ENCODE data around the gene RGS18. TPM values are rescaled to one million over a fixed set of nuclear protein-coding genes. Genes with fewer than 3 reads are reported as not detected.
"Not testable (repeated sequence)": the region's sequence is repeated elsewhere in the genome, so short reads cannot be mapped to it uniquely, and the experiment has no call there.

RGS18 gene
- total RNA-seq, 1 donor from 2014 or later: 3.0 TPM

DNA sequence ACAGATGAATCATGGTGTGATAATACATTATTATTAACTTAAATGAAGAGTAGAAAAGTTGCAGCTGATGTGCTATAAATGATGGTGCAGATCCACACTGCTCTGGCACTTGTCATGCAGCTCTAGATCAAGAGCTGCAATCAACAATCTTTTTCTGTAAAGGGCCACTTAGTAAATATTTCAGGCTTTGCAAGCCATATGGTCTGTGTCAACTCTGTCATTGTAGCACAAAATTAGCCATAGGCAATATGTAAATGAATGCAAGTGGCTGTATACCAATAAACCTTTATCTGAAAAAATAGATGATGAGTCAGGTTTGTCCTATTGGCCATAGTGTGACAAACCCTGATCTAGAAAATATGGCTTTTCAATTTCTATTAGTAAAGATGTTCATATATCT lies 66.6 kb downstream of the RGS18 start:
- H3K4me3 ChIP-seq: no peak overlapping the region
- TF ChIP-seq CTCF (IDR thresholded peaks at IDR 0.05): no peak
- H3K27ac ChIP-seq: no peak overlapping the region
- no peaks in the 10 kb centered on the region for H3K9me3 ChIP-seq
- DNase-seq (ENCODE audit: low spot score in 2 of 2): no peak
- H3K4me1 ChIP-seq: no peaks in the 10 kb centered on the region
- intact Hi-C loops (cut with DNase I): no loop called here
- H3K36me3 ChIP-seq: no peaks in the 10 kb centered on the region
- H3K27me3 ChIP-seq: no peaks in the 10 kb centered on the region

- DNase-seq (ENCODE audit: low spot score in 2 of 2): no peak
- Histone ChIP-seq H3K27me3 (no peaks in the 10 kb centered on the region), H3K27ac (no peak overlapping the region), H3K9me3 (no peaks in the 10 kb centered on the region), H3K4me1 (no peaks in the 10 kb centered on the region), H3K4me3 (no peak overlapping the region), H3K36me3 (no peaks in the 10 kb centered on the region)
- no peak for TF ChIP-seq CTCF (IDR thresholded peaks at IDR 0.05)
- intact Hi-C loops (cut with DNase I): no loop called here
These were observed 67.0 kb downstream of the RGS18 start for GRCh38 chr1:192225266-192225665.

DNA sequence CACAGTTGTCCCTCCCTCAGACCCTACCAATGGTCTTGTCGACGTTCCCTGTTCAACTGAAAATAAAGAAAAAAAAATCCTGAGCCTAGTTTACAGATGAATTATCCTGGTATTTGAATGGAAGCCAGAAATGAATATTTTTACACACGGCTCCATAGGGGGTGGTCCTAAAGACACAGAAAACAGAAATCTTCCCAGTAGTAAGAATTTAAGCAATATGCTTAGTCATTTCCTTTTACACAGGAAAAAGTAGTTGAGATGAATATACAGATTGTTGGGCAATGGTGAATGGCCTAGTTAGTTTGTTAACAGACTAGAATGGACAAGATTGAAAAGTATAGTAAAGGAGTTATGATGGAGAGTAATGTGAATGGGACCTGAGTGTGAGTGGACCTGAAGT lies 67.4 kb downstream of the RGS18 start:
- Histone ChIP-seq H3K4me3 (no peak overlapping the region), H3K27me3 (no peaks in the 10 kb centered on the region), H3K4me1 (no peaks in the 10 kb centered on the region), H3K36me3 (no peaks in the 10 kb centered on the region), H3K9me3 (no peaks in the 10 kb centered on the region), H3K27ac (no peak overlapping the region)
- DNase-seq (ENCODE audit: low spot score in 2 of 2): no peak
- intact Hi-C loops (cut with DNase I): no loop called here
- TF ChIP-seq CTCF (IDR thresholded peaks at IDR 0.05): no peak

DNA sequence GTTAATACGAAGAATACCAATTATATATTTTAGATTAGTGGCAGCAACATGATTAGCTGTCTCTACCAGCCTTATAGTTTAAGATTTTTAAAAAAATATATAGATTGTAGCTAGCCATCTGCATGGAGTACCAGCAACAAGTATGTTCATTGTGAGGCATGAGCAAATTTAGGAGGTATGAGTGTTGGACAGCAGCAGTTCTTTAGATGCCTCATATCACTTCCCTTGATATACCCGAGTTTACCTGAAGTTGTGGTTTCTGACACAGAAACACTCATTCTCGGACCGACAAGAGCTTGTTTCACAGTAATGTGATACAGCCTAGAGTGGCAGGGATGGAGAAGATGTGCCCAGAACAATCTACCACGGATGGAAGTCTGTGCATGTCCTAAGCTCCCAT lies 69.1 kb downstream of the RGS18 start:
- intact Hi-C loops (cut with DNase I): no loop called here
- Histone ChIP-seq H3K27me3 (no peaks in the 10 kb centered on the region), H3K4me3 (no peak overlapping the region), H3K36me3 (no peaks in the 10 kb centered on the region), H3K9me3 (no peaks in the 10 kb centered on the region), H3K27ac (no peak overlapping the region), H3K4me1 (no peaks in the 10 kb centered on the region)
- TF ChIP-seq CTCF (IDR thresholded peaks at IDR 0.05): no peak
- DNase-seq (ENCODE audit: low spot score in 2 of 2): no peak

- H3K9me3 ChIP-seq; intact Hi-C loops (cut with DNase I); H3K4me1 ChIP-seq; H3K27me3 ChIP-seq; H3K27ac ChIP-seq; H3K36me3 ChIP-seq; DNase-seq (ENCODE audit: low spot score in 2 of 2); H3K4me3 ChIP-seq: not testable (repeated sequence)
These were observed 69.7 kb downstream of the RGS18 start for GRCh38 chr1:192227980-192228379.

- intact Hi-C loops (cut with DNase I): no loop called here
- Histone ChIP-seq H3K9me3 (no peaks in the 10 kb centered on the region), H3K4me1 (no peaks in the 10 kb centered on the region), H3K36me3 (no peaks in the 10 kb centered on the region), H3K27ac (no peak overlapping the region), H3K4me3 (no peak overlapping the region), H3K27me3 (no peaks in the 10 kb centered on the region)
- no peak for DNase-seq (ENCODE audit: low spot score in 2 of 2)
- no peak for TF ChIP-seq CTCF (IDR thresholded peaks at IDR 0.05)
These were observed 74.7 kb downstream of the RGS18 start for GRCh38 chr1:192232817-192233417.

All from ascending aorta (tissue), 2 donors.